Ishikawa (cell line): ENCODE data around the gene CTR9.

Source experiments
- CEBPB ChIP-seq: IDR thresholded peaks from 2 replicates; pipeline ENCODE4 v1.6.1; 2012
- CREB1 ChIP-seq: IDR thresholded peaks from 2 replicates; pipeline ENCODE4 v1.6.1; 2012; ENCODE audit warnings: low read depth
- EGR1 ChIP-seq: IDR thresholded peaks from 2 replicates; pipeline ENCODE4 v1.6.1; 2012
- EP300 ChIP-seq: IDR thresholded peaks from 2 replicates; pipeline ENCODE4 v1.6.1; 2012; ENCODE audit warnings: borderline replicate concordance
- FOXM1 ChIP-seq: IDR thresholded peaks from 2 replicates; pipeline ENCODE4 v1.6.1; 2012; ENCODE audit warnings: low read depth, borderline replicate concordance
- MAX ChIP-seq: IDR thresholded peaks from 2 replicates; pipeline ENCODE4 v1.6.1; 2012
- NFIC ChIP-seq: IDR thresholded peaks from 2 replicates; pipeline ENCODE4 v1.6.1; 2012
- RAD21 ChIP-seq: IDR thresholded peaks from 2 replicates; pipeline ENCODE4 v1.6.1; 2012; ENCODE audit warnings: low read depth
- REST ChIP-seq: IDR thresholded peaks from 2 replicates; pipeline ENCODE4 v1.6.1; 2012; ENCODE audit warnings: low read depth, mild to moderate bottlenecking
- TAF1 ChIP-seq: IDR thresholded peaks from 2 replicates; pipeline ENCODE4 v1.6.1; 2012; ENCODE audit warnings: low read depth, mild to moderate bottlenecking
- TCF12 ChIP-seq: IDR thresholded peaks from 2 replicates; pipeline ENCODE4 v1.6.1; 2012; ENCODE audit warnings: low read depth
- TEAD4 ChIP-seq: IDR thresholded peaks from 2 replicates; pipeline ENCODE4 v1.6.1; 2012
- YY1 ChIP-seq: IDR thresholded peaks from 2 replicates; pipeline ENCODE4 v1.6.1; 2012; ENCODE audit warnings: low read depth
- ZBTB7A ChIP-seq: IDR thresholded peaks from 2 replicates; pipeline ENCODE4 v1.6.1; 2012; ENCODE audit warnings: low read depth
- TF ChIP-seq, protein P1 (sequence below): IDR thresholded peaks from 2 replicates; pipeline ENCODE4 v1.6.1; 2012

The CTR9 gene

DNA sequence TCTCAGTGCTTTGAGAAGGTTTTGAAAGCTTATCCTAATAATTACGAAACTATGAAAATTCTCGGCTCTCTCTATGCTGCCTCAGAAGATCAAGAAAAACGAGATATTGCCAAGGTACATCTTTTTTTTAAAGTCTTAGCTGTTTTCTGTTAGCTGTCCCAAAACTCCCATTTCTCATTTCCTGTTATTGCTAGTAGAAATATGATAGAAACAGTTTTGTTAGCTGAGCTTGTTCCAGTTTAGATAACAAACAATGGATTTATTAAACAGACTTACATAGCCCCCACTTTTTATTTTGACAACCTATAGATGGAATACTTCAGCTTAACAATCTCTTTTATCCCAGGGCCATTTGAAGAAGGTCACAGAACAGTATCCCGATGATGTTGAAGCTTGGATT, 12.7 kb downstream of the CTR9 start:
- no peak for TF ChIP-seq CREB1
- no peak for TF ChIP-seq NFIC
- no peak for TF ChIP-seq TAF1
- TF ChIP-seq TCF12 = no peak
- TF ChIP-seq YY1 = no peak
- TF ChIP-seq EGR1 = no peak
- TF ChIP-seq EP300 = no peak

DNA sequence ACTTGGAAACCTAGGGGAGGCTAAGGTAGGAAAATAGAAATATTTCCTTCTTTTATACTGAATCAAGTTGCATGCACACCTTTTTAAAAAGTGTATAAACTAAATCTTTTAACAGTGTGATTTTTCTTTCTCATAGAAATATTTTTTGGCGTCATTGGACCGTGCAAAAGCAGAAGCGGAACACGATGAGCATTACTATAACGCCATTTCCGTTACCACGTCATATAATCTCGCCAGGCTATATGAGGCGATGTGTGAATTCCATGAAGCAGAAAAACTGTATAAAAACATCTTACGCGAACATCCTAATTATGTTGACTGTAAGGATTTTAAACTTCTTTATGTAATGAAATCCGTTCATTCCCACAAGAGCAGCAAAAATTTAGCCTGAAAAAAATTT, 13.4 kb downstream of the CTR9 start:
- no peak for TF ChIP-seq CREB1
- TF ChIP-seq TAF1 = no peak
- no peak for TF ChIP-seq EGR1
- no peak for TF ChIP-seq NFIC
- no peak for TF ChIP-seq REST

- TF ChIP-seq MAX (no peak), FOXM1 (no peak), RAD21 (peak; percentile 32; the same call in 1 of the 2 replicates), TCF12 (no peak), YY1 (no peak)
These were observed 19.7 kb downstream of the CTR9 start for GRCh38 chr11:10770626-10771254.

GRCh38 chr11:10771457-10771856, 20.4 kb downstream of the CTR9 start:
- no peak for TF ChIP-seq CREB1
- TF ChIP-seq TEAD4 = no peak
- TF ChIP-seq, protein P1, sequence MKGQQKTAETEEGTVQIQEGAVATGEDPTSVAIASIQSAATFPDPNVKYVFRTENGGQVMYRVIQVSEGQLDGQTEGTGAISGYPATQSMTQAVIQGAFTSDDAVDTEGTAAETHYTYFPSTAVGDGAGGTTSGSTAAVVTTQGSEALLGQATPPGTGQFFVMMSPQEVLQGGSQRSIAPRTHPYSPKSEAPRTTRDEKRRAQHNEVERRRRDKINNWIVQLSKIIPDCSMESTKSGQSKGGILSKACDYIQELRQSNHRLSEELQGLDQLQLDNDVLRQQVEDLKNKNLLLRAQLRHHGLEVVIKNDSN = no peak
- TF ChIP-seq MAX = no peak
- TF ChIP-seq EGR1 = no peak
- TF ChIP-seq FOXM1 = no peak
- TF ChIP-seq TAF1 = no peak

DNA sequence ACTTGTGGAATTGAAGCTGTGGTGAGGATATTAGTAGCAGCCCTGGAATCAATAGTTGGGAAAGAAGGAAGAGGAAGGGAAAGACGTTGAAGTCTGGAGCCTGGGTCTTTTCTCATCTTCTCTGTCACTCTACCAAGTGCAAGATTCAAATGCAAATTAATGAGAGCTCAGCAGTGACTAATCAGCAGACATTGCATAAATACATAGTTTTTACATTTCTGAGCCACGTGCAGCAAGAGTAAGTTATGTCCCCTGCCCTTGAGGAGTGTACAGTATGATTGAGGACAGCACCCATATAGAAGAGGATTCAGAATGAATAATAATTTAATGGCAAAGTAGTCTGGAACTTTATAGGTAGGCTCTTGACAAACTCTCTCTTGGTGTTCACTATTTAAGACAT, 23.8 kb downstream of the CTR9 start:
- TF ChIP-seq MAX (no peak), TEAD4 (no peak), FOXM1 (no peak), NFIC (no peak), CREB1 (no peak)

- TF ChIP-seq CEBPB (no peak), RAD21 (no peak), NFIC (no peak), TCF12 (no peak), YY1 (no peak), TAF1 (no peak), TEAD4 (no peak), REST (no peak)
These were observed 26.3 kb downstream of the CTR9 start for GRCh38 chr11:10777393-10777793.

GRCh38 chr11:10777806-10778205, 26.8 kb downstream of the CTR9 start:
- no peak for TF ChIP-seq CEBPB
- no peak for TF ChIP-seq TAF1
- no peak for TF ChIP-seq YY1
- no peak for TF ChIP-seq NFIC
- TF ChIP-seq RAD21 = no peak
- TF ChIP-seq REST = no peak
- TF ChIP-seq EP300 = no peak
- no peak for TF ChIP-seq FOXM1
- TF ChIP-seq TCF12 = no peak
- no peak for TF ChIP-seq MAX
- TF ChIP-seq CREB1 = no peak
- no peak for TF ChIP-seq EGR1
- TF ChIP-seq, protein P1 = no peak
- no peak for TF ChIP-seq TEAD4
- TF ChIP-seq ZBTB7A = no peak
